Endothelial cell of umbilical vein (primary cell): Measurements from ENCODE around the gene SLC39A9.

Experiments used
- POLR2A ChIP-seq: IDR thresholded peaks from 2 replicates; pipeline ENCODE4 v1.6.1; 2012; ENCODE audit warnings: low read depth, mild to moderate bottlenecking, control low read depth, low read length
- TF ChIP-seq, protein P1 (sequence below), 2 donors: IDR thresholded peaks; 1 replicate in 1 of 2; 2 replicates in 1 of 2; pipeline ENCODE4 v1.5.1; 2011; ENCODE audit warnings: low read length in 2 of 2, mild to moderate bottlenecking in 2 of 2, moderate library complexity in 2 of 2, control low read depth in 1 of 2, inconsistent platforms in 1 of 2, low read depth in 1 of 2; ENCODE audit not compliant: insufficient read depth in 1 of 2; ENCODE audit errors: extremely low read depth in 1 of 2

- TF ChIP-seq, protein P1, sequence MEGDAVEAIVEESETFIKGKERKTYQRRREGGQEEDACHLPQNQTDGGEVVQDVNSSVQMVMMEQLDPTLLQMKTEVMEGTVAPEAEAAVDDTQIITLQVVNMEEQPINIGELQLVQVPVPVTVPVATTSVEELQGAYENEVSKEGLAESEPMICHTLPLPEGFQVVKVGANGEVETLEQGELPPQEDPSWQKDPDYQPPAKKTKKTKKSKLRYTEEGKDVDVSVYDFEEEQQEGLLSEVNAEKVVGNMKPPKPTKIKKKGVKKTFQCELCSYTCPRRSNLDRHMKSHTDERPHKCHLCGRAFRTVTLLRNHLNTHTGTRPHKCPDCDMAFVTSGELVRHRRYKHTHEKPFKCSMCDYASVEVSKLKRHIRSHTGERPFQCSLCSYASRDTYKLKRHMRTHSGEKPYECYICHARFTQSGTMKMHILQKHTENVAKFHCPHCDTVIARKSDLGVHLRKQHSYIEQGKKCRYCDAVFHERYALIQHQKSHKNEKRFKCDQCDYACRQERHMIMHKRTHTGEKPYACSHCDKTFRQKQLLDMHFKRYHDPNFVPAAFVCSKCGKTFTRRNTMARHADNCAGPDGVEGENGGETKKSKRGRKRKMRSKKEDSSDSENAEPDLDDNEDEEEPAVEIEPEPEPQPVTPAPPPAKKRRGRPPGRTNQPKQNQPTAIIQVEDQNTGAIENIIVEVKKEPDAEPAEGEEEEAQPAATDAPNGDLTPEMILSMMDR (IDR thresholded peaks at IDR 0.05; ENCODE audit: extremely low read depth in 1 of 2, insufficient read depth in 1 of 2, low read depth in 1 of 2, low read length in 2 of 2): no peak
- TF ChIP-seq POLR2A: no peak
Observed at GRCh38 chr14:69451941-69452340, 53.4 kb downstream of the SLC39A9 start.
